ENCODE results near the gene SEC24C.
A peak's percentile ranks its signal among the peaks of the same experiment; 100 is the strongest.

SEC24C gene

DNA sequence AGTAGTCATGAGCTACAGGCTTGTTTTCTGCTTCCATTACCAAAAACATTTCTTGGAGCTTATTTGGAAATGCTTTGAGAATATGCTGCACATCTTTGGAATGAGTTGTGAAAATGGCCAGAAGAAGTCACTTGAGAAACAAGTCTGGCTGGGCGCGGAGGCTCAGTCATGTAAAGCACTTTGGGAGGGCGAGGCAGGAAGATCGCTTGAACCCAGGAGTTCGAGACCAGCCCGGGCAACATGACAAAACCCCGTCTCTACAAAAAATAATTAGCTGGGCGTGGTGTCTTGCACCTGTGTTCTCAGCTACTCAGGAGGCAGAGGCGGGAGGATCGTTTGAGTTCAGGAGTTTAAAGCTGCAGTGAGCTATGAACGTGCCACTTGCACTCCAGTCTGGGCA lies 36.8 kb downstream of the SEC24C start:
- Histone ChIP-seq H3K4me3 (ENCODE audit: insufficient read depth, low read length, poor library complexity, severe bottlenecking) (peak overlapping the region; percentile 74), H3K4me2 (ENCODE audit: low read depth, low read length, poor library complexity, severe bottlenecking) (peak overlapping the region; percentile 61), H3K79me2 (ENCODE audit: insufficient read depth, low read length) (peaks cover 62% of the 10 kb centered on the region), H3K9ac (ENCODE audit: low read length) (peak overlapping the region; percentile 87), H3F3A (ENCODE audit: insufficient read depth) (peaks cover 32% of the 10 kb centered on the region), H3K9me3 (ENCODE audit: insufficient read depth, low read length) (no peaks in the 10 kb centered on the region), H3K9me2 (replicated peaks; ENCODE audit: insufficient read depth, low read length) (no peaks in the 10 kb centered on the region), H3K36me3 (ENCODE audit: low read length) (peaks cover 6% of the 10 kb centered on the region; the same call in 1 of the 2 replicates), H2AFZ (ENCODE audit: low read depth, low read length, severe bottlenecking) (no peak overlapping the region), H4K20me1 (ENCODE audit: low read depth, low read length) (no peaks in the 10 kb centered on the region), H3K27me3 (ENCODE audit: low read length) (no peaks in the 10 kb centered on the region), H3K27ac (ENCODE audit: low read depth, low read length) (peak overlapping the region; percentile 70)
- no peak for TF ChIP-seq EZH2phosphoT487 (conservative IDR thresholded peaks at IDR 0.05; ENCODE audit: low read length)
- TF ChIP-seq, protein P1, sequence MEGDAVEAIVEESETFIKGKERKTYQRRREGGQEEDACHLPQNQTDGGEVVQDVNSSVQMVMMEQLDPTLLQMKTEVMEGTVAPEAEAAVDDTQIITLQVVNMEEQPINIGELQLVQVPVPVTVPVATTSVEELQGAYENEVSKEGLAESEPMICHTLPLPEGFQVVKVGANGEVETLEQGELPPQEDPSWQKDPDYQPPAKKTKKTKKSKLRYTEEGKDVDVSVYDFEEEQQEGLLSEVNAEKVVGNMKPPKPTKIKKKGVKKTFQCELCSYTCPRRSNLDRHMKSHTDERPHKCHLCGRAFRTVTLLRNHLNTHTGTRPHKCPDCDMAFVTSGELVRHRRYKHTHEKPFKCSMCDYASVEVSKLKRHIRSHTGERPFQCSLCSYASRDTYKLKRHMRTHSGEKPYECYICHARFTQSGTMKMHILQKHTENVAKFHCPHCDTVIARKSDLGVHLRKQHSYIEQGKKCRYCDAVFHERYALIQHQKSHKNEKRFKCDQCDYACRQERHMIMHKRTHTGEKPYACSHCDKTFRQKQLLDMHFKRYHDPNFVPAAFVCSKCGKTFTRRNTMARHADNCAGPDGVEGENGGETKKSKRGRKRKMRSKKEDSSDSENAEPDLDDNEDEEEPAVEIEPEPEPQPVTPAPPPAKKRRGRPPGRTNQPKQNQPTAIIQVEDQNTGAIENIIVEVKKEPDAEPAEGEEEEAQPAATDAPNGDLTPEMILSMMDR (IDR thresholded peaks at IDR 0.05; ENCODE audit: insufficient read depth, low read length, poor library complexity, severe bottlenecking), result no peak

DNA sequence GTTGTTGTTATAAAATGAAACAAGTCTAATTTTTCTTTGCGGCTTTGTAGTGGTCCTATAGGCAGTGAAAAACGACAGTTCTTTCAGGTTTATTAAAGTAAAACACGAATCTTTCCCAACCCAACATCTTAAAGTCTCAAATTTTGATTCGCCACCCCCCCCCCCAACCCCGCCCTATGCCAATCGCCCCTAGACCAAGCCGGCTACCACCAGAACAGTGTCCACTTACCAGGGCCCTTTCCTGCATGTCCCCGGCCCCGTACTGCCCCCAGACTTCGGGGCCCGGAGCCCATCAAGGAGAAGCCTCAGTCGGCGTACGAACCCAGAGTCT lies 37.3 kb downstream of the SEC24C start:
- Histone ChIP-seq H3K27me3 (ENCODE audit: low read length) (no peaks in the 10 kb centered on the region), H3K27ac (ENCODE audit: low read depth, low read length) (peak overlapping the region; percentile 70), H3K36me3 (ENCODE audit: low read length) (peaks cover 6% of the 10 kb centered on the region; the same call in 1 of the 2 replicates), H3K9me2 (replicated peaks; ENCODE audit: insufficient read depth, low read length) (no peaks in the 10 kb centered on the region), H3K9me3 (ENCODE audit: insufficient read depth, low read length) (no peaks in the 10 kb centered on the region), H3K4me2 (ENCODE audit: low read depth, low read length, poor library complexity, severe bottlenecking) (peak overlapping the region; percentile 61), H3F3A (ENCODE audit: insufficient read depth) (peaks cover 32% of the 10 kb centered on the region), H4K20me1 (ENCODE audit: low read depth, low read length) (no peaks in the 10 kb centered on the region), H3K4me3 (ENCODE audit: insufficient read depth, low read length, poor library complexity, severe bottlenecking) (peak overlapping the region; percentile 74), H3K9ac (ENCODE audit: low read length) (peak overlapping the region; percentile 87), H2AFZ (ENCODE audit: low read depth, low read length, severe bottlenecking) (no peak overlapping the region), H3K79me2 (ENCODE audit: insufficient read depth, low read length) (peaks cover 63% of the 10 kb centered on the region)
- TF ChIP-seq EZH2phosphoT487 (conservative IDR thresholded peaks at IDR 0.05; ENCODE audit: low read length), result no peak
- TF ChIP-seq, protein P1 (IDR thresholded peaks at IDR 0.05; ENCODE audit: insufficient read depth, low read length, poor library complexity, severe bottlenecking), result no peak

DNA sequence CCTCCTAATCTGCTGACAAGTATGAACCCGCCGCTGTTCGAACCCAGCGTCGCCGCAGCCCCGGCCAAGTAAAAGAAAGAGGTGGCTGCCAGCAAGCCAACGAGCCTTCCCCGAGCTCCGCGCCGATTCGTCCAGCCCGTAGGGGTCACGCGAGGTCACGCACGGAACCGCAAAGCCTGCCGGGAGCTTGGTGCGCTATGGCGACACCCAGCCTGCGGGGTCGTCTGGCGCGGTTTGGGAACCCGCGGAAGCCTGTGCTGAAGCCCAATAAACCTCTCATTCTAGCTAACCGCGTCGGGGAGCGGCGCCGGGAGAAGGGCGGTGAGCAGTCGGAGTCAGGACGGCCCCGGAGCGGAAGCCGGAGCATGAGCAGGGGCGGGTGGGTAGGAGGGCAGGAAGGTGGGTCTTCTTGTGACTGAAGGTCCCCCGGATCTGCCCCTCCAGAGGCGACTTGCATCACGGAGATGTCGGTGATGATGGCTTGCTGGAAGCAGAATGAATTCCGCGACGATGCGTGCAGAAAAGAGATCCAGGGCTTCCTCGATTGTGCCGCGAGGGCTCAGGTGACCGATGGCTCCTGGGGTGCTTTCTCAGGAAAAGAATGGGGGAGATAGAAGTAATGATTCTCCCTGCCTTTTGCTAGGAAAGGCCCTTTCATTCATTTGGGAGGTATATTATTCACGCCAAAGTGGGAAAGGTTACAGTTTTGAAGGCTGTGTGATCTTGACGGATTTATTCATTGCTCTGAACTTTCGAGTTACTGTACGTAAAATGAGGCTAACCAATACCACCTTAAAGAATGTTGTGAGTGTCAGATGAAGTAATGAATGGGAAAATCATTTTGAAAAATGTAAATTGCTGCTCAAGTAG lies 37.9 kb downstream of the SEC24C start, which contains the start of gene CHCHD1:
Gene CHCHD1, plus strand, starts transcription at position 170 of the 870 bp plus-strand sequence. Its CDS starts 28 bp downstream, at position 198.
- no peaks in the 10 kb centered on the region for H3K9me2 ChIP-seq (replicated peaks; ENCODE audit: insufficient read depth, low read length)
- H3K27ac ChIP-seq (ENCODE audit: low read depth, low read length), result peak within 1 kb of the TSS; percentile 70
- no peaks in the 10 kb centered on the region for H4K20me1 ChIP-seq (ENCODE audit: low read depth, low read length)
- H2AFZ ChIP-seq (ENCODE audit: low read depth, low read length, severe bottlenecking), result peak within 1 kb of the TSS; percentile 44
- peaks cover 63% of the 10 kb centered on the region for H3K79me2 ChIP-seq (ENCODE audit: insufficient read depth, low read length)
- H3K9ac ChIP-seq (ENCODE audit: low read length), result peak within 1 kb of the TSS; percentile 87
- H3K4me2 ChIP-seq (ENCODE audit: low read depth, low read length, poor library complexity, severe bottlenecking), result peak within 1 kb of the TSS; percentile 61
- TF ChIP-seq EZH2phosphoT487 (conservative IDR thresholded peaks at IDR 0.05; ENCODE audit: low read length), result no peak
- TF ChIP-seq, protein P1 (IDR thresholded peaks at IDR 0.05; ENCODE audit: insufficient read depth, low read length, poor library complexity, severe bottlenecking), result no peak
- H3K36me3 ChIP-seq (ENCODE audit: low read length), result peaks cover 2% of the 10 kb centered on the region; the same call in 1 of the 2 replicates
- H3K4me3 ChIP-seq (ENCODE audit: insufficient read depth, low read length, poor library complexity, severe bottlenecking), result peak within 1 kb of the TSS; percentile 74
- no peaks in the 10 kb centered on the region for H3K27me3 ChIP-seq (ENCODE audit: low read length)
- peaks cover 30% of the 10 kb centered on the region for H3F3A ChIP-seq (ENCODE audit: insufficient read depth)
- H3K9me3 ChIP-seq (ENCODE audit: insufficient read depth, low read length), result no peaks in the 10 kb centered on the region

Data from SU-DHL-6 (cell line).